ENCODE results near the gene HLTF.
A peak's percentile ranks its signal among the peaks of the same experiment; 100 is the strongest.

Gene HLTF

DNA sequence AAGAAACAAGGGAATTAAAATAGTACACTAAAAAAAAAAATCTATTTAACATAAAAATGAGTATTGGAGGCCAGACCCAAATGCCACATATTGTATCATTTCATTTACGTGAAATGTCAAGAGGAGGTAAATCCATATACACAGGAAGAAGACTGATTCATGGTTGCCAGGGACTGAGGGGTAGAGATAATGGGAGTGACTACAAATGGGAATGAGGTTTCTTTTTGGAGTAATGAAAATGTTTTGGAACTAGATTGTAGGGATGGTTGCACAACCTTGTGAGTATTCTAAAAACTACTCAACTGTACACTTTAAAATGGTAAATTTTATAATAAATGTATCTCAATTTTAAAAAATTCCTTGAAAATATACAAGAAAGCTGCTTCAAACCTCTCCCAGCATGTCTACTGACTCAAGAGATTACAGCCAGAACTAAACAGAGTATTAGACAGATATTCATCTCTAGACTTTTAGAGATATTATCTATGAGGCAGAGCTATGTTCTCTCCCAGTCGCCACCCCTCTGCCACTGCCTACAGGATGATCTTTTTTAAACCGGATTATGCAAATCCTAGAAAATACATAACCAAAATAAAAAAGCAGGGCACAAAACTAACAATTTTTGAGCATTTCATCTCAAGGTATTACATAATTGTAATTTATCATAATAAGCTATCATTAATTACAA lies 6.2 kb downstream of the HLTF start:
- Histone ChIP-seq H3K4me1 (peaks cover 5 to 18% (median 7%) of the 10 kb centered on the region in 10 experiments; a peak in 19 of 20 replicates), H3K9me3 (replicated peaks in 1 of 11) (0 out of 22 replicates have a peak, but pooled peaks cover 0 to 3% (median 0%) of the 10 kb centered on the region in 11 experiments), H4K20me1 (peaks cover 0 to 8% (median 2%) of the 10 kb centered on the region in 11 experiments; a peak in 6 of 22 replicates), H3K9ac (no peak overlapping the region), H3K4me2 (no peak overlapping the region; a peak in 1 of 22 replicates), H3K27me3 (no peaks in the 10 kb centered on the region), H3K36me3 (peaks cover 5 to 87% (median 69%) of the 10 kb centered on the region in 11 experiments; a peak in 19 of 22 replicates), H3K27ac (peak overlapping the region in 1 of 11 experiments; percentile 26; a peak in 1 of 22 replicates), H3K4me3 (no peak overlapping the region)
- TF ChIP-seq Cebpa-rat (IDR thresholded peaks at IDR 0.05) = no peak

DNA sequence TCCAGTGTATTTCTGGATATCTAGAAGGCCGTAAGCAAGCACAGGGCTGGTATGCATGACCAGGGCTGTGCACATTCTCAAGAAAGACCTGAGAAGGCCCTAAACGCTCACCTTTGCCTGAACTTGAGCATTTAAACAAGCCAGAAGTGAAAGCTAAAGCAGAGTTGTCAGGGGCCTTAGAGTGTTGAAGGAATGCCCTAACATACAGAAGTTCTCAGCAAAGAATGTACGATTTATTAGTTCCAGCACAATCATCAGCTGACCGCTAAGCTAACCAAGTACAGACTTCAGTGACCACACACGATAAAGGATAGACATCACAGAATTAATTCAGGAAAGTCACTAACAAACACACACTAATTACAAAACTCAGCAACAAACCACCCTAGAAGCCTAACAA lies 8.7 kb downstream of the HLTF start:
- no peak for TF ChIP-seq Cebpa-rat (IDR thresholded peaks at IDR 0.05)
- no peaks in the 10 kb centered on the region for H3K27me3 ChIP-seq
- no peak overlapping the region for H3K27ac ChIP-seq
- no peaks in the 10 kb centered on the region for H3K9me3 ChIP-seq (replicated peaks in 1 of 11)
- H3K4me1 ChIP-seq = peaks cover 0 to 6% (median 0%) of the 10 kb centered on the region in 10 experiments; a peak in 1 of 20 replicates
- peaks cover 17 to 94% (median 76%) of the 10 kb centered on the region in 11 experiments; a peak in 20 of 22 replicates for H3K36me3 ChIP-seq
- no peak overlapping the region for H3K9ac ChIP-seq
- H3K4me2 ChIP-seq = no peak overlapping the region
- H4K20me1 ChIP-seq = no peaks in the 10 kb centered on the region
- no peak overlapping the region for H3K4me3 ChIP-seq

DNA sequence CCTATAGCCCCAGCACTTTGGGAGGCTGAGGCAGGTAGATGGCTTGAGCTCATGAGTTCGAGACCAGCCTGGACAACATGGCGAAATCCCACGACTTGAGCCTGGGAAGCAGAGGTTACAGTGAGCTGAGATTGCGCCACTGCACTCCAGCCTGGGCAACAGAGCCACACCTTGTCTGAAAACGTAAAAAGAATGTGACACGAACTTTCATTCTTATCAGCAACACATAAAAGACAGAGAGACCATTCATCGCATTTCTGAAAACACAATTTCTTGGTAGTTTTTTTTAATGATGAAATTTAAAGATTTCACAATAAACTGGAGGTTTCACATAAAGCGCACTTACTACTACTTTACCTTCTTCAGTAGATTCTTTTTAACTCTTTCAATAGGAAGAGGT lies 18.4 kb downstream of the HLTF start:
- H3K36me3 ChIP-seq = peaks cover 14 to 98% (median 87%) of the 10 kb centered on the region in 11 experiments; a peak in 21 of 22 replicates
- TF ChIP-seq Cebpa-rat (IDR thresholded peaks at IDR 0.05) = 0 out of 22 replicates have a peak, but pooled peaks of 2 of the 11 experiments have one; percentile 17 to 29
- no peak overlapping the region for H3K27ac ChIP-seq
- H4K20me1 ChIP-seq = no peaks in the 10 kb centered on the region
- no peaks in the 10 kb centered on the region for H3K4me1 ChIP-seq
- no peak overlapping the region for H3K9ac ChIP-seq
- no peaks in the 10 kb centered on the region for H3K9me3 ChIP-seq (replicated peaks in 1 of 11)
- no peaks in the 10 kb centered on the region for H3K27me3 ChIP-seq
- no peak overlapping the region for H3K4me2 ChIP-seq
- H3K4me3 ChIP-seq = no peak overlapping the region

DNA sequence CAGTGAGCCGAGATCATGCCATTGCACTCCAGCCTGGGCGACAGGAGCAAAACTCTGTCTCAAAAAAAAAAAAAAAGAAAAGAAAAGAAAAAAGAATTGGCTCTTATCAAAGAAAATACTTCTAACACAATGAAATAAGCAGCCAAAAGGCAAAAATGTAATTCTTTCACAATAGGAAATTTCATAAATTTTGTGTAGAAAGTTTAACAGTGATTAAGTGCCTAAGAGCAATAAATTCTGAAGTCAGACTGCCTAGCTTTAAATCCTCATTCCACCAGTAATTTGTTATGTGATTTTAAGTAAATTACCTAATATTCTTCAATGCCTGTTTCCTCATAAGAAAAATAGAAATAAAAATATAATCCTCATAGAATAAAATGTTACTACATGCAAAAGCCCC lies 24.6 kb downstream of the HLTF start:
- Histone ChIP-seq H3K36me3 (peaks cover 10 to 100% (median 88%) of the 10 kb centered on the region in 11 experiments), H3K4me1 (no peaks in the 10 kb centered on the region), H3K9me3 (replicated peaks in 1 of 11) (peaks cover 0 to 10% (median 0%) of the 10 kb centered on the region in 11 experiments; a peak in 2 of 22 replicates), H3K9ac (no peak overlapping the region), H3K4me2 (no peak overlapping the region), H3K4me3 (no peak overlapping the region), H4K20me1 (no peaks in the 10 kb centered on the region), H3K27me3 (no peaks in the 10 kb centered on the region), H3K27ac (no peak overlapping the region)
- TF ChIP-seq Cebpa-rat (IDR thresholded peaks at IDR 0.05) = no peak

DNA sequence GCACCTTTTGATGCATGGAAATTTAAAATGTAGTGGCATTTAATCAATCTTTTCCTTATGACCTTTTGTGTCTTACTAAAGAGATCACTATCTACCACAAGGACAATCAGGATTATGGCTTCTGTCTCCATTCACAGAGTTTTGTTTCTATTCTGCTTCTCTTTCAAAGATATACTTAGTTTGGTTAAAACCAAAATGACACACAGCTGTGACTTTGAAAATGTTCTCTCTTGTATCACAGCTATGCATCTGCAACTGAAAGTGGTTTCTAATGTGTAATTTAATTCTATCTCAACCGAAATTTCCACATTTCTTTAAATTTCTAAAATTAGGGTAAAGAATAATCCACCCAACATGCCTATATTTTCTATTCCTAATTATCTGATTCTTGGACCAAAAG lies 27.7 kb downstream of the HLTF start:
- Histone ChIP-seq H3K4me3 (no peak overlapping the region), H3K36me3 (peaks cover 29 to 100% (median 96%) of the 10 kb centered on the region in 11 experiments), H3K9ac (no peak overlapping the region), H3K9me3 (replicated peaks in 1 of 11) (peaks cover 0 to 14% (median 0%) of the 10 kb centered on the region in 11 experiments; a peak in 6 of 22 replicates), H3K27ac (no peak overlapping the region), H4K20me1 (no peaks in the 10 kb centered on the region), H3K4me2 (no peak overlapping the region), H3K4me1 (no peaks in the 10 kb centered on the region), H3K27me3 (no peaks in the 10 kb centered on the region)
- no peak for TF ChIP-seq Cebpa-rat (IDR thresholded peaks at IDR 0.05)

DNA sequence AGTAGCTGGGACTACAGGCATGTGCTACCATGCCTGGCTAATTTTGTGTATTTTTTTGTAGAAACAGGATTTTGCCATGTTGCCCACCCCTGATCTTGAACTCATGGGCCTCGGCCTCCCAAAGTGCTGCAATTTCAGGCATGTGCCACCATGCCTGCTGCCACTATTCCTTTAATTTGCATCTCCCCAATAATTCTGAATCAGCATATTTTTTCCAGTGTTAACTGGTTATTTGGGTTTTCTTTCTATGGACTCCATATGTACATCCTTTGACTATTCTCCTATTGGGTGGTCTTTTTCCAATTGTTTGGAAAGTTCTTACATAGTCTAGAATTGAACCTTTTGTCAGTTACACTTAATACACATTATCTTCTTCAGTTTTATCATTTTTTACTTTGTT lies 28.1 kb downstream of the HLTF start:
- Histone ChIP-seq H3K4me3 (no peak overlapping the region), H3K27ac (no peak overlapping the region), H3K9me3 (replicated peaks in 1 of 11) (peaks cover 0 to 14% (median 4%) of the 10 kb centered on the region in 11 experiments; a peak in 7 of 22 replicates), H3K27me3 (no peaks in the 10 kb centered on the region), H4K20me1 (no peaks in the 10 kb centered on the region), H3K9ac (no peak overlapping the region), H3K4me2 (no peak overlapping the region), H3K4me1 (no peaks in the 10 kb centered on the region), H3K36me3 (peaks cover 32 to 100% (median 96%) of the 10 kb centered on the region in 11 experiments)
- TF ChIP-seq Cebpa-rat (IDR thresholded peaks at IDR 0.05) = no peak

DNA sequence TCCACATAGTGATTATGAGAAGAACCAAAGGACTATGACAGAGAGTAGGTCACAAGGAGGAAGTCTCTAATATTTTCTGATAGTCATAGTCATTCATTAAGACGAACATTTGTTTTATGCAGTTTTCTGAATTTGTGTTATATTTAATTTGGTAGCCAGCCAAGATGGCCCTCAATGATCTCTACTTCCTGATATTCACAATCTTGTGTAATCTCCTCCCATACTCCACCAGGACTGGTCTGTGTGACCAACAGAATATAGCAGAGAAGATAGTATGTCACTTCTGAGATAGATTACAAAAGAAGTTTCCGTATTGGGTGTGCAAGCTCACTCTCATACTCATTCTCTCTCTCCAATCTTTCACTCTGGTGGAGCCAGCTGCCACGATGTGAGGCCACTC lies 30.8 kb downstream of the HLTF start:
- H3K27ac ChIP-seq = no peak overlapping the region

DNA sequence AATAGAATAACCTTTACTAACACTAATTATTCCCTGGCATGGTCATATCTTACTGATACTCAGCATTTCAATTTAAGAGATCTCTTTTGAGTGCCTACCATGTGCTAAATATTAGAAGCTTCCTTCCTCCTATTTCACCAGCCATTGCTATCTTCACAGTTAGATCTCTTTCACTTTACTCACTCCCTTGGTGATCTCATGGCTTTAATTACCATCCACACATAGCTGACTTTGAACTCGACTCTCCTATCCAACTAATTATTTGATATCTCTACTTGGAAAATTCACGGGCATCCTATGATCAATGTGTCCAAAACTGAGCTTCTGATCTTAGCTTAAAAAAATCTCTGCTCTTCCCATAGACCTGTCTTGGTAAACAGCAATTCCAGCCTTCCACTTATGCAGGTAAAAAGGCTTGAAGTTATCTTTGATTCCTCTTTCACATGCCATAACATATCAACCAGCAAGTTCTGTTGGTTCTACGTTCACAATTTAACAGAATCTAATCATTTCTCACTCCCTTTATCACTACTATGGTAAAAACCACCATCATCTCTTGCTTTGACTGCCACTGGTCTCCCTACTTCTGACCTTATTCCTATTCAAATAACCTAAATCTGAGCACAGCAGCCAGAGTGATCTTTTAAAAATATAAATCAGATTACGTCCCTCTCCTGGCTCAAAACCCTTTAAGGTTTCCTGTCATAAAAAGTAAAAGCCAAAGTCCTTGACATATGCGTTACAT lies 41.8 kb downstream of the HLTF start:
- Histone ChIP-seq H3K4me1 (peaks cover 0 to 15% (median 3%) of the 10 kb centered on the region in 10 experiments; a peak in 8 of 20 replicates), H3K9ac (no peak overlapping the region), H3K4me3 (no peak overlapping the region), H3K36me3 (peaks cover 3 to 100% (median 86%) of the 10 kb centered on the region in 11 experiments; a peak in 19 of 22 replicates), H3K4me2 (no peak overlapping the region), H4K20me1 (no peaks in the 10 kb centered on the region), H3K27ac (no peak overlapping the region), H3K27me3 (no peaks in the 10 kb centered on the region), H3K9me3 (replicated peaks in 1 of 11) (no peaks in the 10 kb centered on the region)
- no peak for TF ChIP-seq Cebpa-rat (IDR thresholded peaks at IDR 0.05)

More for the DNA sequence above, 30.8 kb downstream of the HLTF start:
- H3K9me3 ChIP-seq (replicated peaks in 1 of 11) = peaks cover 0 to 14% (median 5%) of the 10 kb centered on the region in 11 experiments; a peak in 7 of 22 replicates
- no peaks in the 10 kb centered on the region for H4K20me1 ChIP-seq
- no peaks in the 10 kb centered on the region for H3K4me1 ChIP-seq
- no peak overlapping the region for H3K9ac ChIP-seq
- H3K4me2 ChIP-seq = no peak overlapping the region
- TF ChIP-seq Cebpa-rat (IDR thresholded peaks at IDR 0.05) = no peak
- H3K36me3 ChIP-seq = peaks cover 40 to 100% (median 96%) of the 10 kb centered on the region in 11 experiments
- H3K27me3 ChIP-seq = no peaks in the 10 kb centered on the region
- no peak overlapping the region for H3K4me3 ChIP-seq

DNA sequence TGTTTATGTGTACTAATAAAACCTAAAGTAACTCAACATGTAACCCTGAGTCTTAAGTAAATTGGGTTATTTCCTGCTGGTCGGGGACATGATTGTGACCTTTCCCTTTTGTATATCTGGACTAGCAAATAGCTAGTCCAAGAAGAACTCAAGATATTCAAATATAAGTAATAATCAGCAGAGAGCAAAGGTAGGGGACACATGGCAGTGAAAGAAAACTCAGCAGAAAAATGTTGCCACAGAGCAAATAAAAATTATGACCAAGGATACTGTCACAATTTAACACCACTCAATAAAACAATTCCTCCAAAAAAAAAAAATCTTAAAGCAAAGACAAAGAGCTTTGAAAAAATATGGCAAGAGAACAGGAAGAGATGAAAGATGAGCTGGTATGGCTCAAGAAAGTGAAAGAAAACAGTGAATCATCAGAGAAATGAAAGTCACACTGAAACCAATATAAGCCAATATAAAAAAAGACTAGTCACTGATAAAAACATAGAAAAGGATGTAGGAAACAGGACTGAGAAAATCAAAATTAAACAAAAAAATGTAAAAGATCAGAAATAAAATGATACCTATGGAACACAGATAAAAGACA lies 43.4 kb downstream of the HLTF start:
- Histone ChIP-seq H3K4me2 (peak overlapping the region in 4 of 11 experiments; percentile 3 to 40 (median 34); a peak in 5 of 22 replicates), H3K9me3 (replicated peaks in 1 of 11) (no peaks in the 10 kb centered on the region), H3K9ac (no peak overlapping the region), H3K27me3 (no peaks in the 10 kb centered on the region), H3K4me3 (no peak overlapping the region), H4K20me1 (no peaks in the 10 kb centered on the region), H3K27ac (peak overlapping the region in 5 of 11 experiments; percentile 5 to 49 (median 28); a peak in 6 of 22 replicates), H3K36me3 (peaks cover 16 to 100% (median 92%) of the 10 kb centered on the region in 11 experiments), H3K4me1 (peaks cover 0 to 15% (median 3%) of the 10 kb centered on the region in 10 experiments; a peak in 8 of 20 replicates)
- no peak for TF ChIP-seq Cebpa-rat (IDR thresholded peaks at IDR 0.05)
